GM12878 (cell line): ENCODE results near the gene CYBB. TPM values are rescaled to one million over a fixed set of nuclear protein-coding genes. Genes with fewer than 3 reads are reported as not detected.

Experiments
- ATAC-seq: fragments of 200-7000 bp; cut with Tn5 transposase; 3 replicates; pipeline ENCODE4 v1.9.1; 2020; ENCODE audit warnings: mild to moderate bottlenecking, moderate library complexity
- BruUV-seq: library from RNA; stranded (reverse); fragments of 400-500 nt; replicated peaks from 2 replicates; lab custom pipeline; 2021; lab: Mats Ljungman, UMichigan
- CTCF ChIA-PET: fragments of 300-600 bp; sonication (Branson Sonifier 250); formaldehyde crosslinking; extraction: SDS; loops from one replicate; lab custom pipeline; 2021; ENCODE audit warnings: inconsistent platforms; lab: Yijun Ruan, JAX
- POLR2A ChIA-PET: fragments of 350-600 bp; formaldehyde crosslinking; extraction: SDS; loops from one replicate; lab custom pipeline; 2021; ENCODE audit warnings: inconsistent platforms; lab: Charles Lee
- RAD21 ChIA-PET: fragments of 300-600 bp; sonication (Branson Sonifier 250); formaldehyde crosslinking; loops from one replicate; lab custom pipeline; 2023; ENCODE audit warnings: antibody characterized with exemption; ENCODE audit not compliant: unreplicated experiment; lab: Charles Lee
- SMC1A ChIA-PET: fragments of 300-600 bp; sonication (Branson Sonifier 250); formaldehyde crosslinking; loops from one replicate; lab custom pipeline; 2023; ENCODE audit not compliant: unreplicated experiment, uncharacterized antibody; lab: Charles Lee
- DNase-seq: peaks from one replicate; pipeline ENCODE4 v3.0.0-alpha.2; 2011; ENCODE audit warnings: low read depth, low spot score
- FAIRE-seq: peaks from 3 replicates; lab custom pipeline; 2011; peaks lifted over from hg19 to GRCh38; lab: Jason Lieb, UNC
- H2AFZ ChIP-seq: 2 replicates; pipeline ENCODE4 v1.6.0; 2011; ENCODE audit warnings: low read depth, low read length, control low read depth; ENCODE audit not compliant: control insufficient read depth
- H3K27ac ChIP-seq: 2 replicates; pipeline ENCODE4 v1.5.1; 2011; ENCODE audit warnings: control low read depth; ENCODE audit not compliant: control insufficient read depth, insufficient read depth
- H3K27me3 ChIP-seq, 2 experiments: replicated peaks in 1 of 2; 2 replicates each; pipeline versions ENCODE4 v1.6.0 to v1.6.1; 2011; ENCODE audit warnings: low read length in 1 of 2; ENCODE audit not compliant: control insufficient read depth in 2 of 2, insufficient read depth in 2 of 2
- H3K36me3 ChIP-seq, 2 experiments: 2 replicates each; pipeline ENCODE4 v1.5.1; 2011; ENCODE audit warnings: low read length in 1 of 2; ENCODE audit not compliant: control insufficient read depth in 2 of 2, insufficient read depth in 2 of 2
- H3K4me1 ChIP-seq: 2 replicates; pipeline ENCODE4 v1.6.1; 2011; ENCODE audit warnings: mild to moderate bottlenecking, low read length, moderate library complexity, mixed read lengths; ENCODE audit not compliant: control insufficient read depth, insufficient read depth
- H3K4me2 ChIP-seq: 2 replicates; pipeline ENCODE4 v1.6.0; 2011; ENCODE audit warnings: control low read depth; ENCODE audit not compliant: control insufficient read depth, insufficient read depth
- H3K4me3 ChIP-seq: fragments of 200-600 bp; sonication (generic); 2 replicates; pipeline ENCODE4 v1.5.1; 2016
- H3K79me2 ChIP-seq: 2 replicates; pipeline ENCODE4 v1.6.0; 2011; ENCODE audit warnings: low read length; ENCODE audit not compliant: control insufficient read depth, insufficient read depth
- H3K9ac ChIP-seq: 2 replicates; pipeline ENCODE4 v1.8.0; 2011; ENCODE audit warnings: low read length, control low read depth, mixed read lengths; ENCODE audit not compliant: control insufficient read depth, insufficient read depth
- H3K9me3 ChIP-seq: replicated peaks from 3 replicates; pipeline ENCODE4 v1.5.1; 2011; ENCODE audit warnings: mild to moderate bottlenecking, low read length; ENCODE audit not compliant: control insufficient read depth, insufficient read depth
- H4K20me1 ChIP-seq: 2 replicates; pipeline ENCODE4 v1.6.0; 2011; ENCODE audit not compliant: control insufficient read depth, insufficient read depth
- BHLHE40 ChIP-seq, 2 experiments: fragments of 450-650 bp in 1 of 2; IDR thresholded peaks; 2 replicates each; pipeline ENCODE4 v1.6.1; 2011 to 2017; ENCODE audit warnings: low read depth in 2 of 2, borderline replicate concordance in 1 of 2, improper control_type of control experiment in 1 of 2, low read length in 1 of 2, mild to moderate bottlenecking in 1 of 2
- CUX1 ChIP-seq: IDR thresholded peaks from 2 replicates; pipeline ENCODE4 v1.6.1; 2012; ENCODE audit warnings: improper control_type of control experiment, low read depth, low read length; ENCODE audit not compliant: insufficient replicate concordance
- EP300 ChIP-seq, 2 experiments: fragments of 150-350 bp in 1 of 2; IDR thresholded peaks; 2 replicates each; pipeline ENCODE4 v1.6.1; 2011 to 2012; ENCODE audit warnings: low read depth in 2 of 2, low read length in 2 of 2, borderline replicate concordance in 1 of 2, improper control_type of control experiment in 1 of 2, inconsistent platforms in 1 of 2; ENCODE audit not compliant: control insufficient read depth in 1 of 2
- IKZF1 ChIP-seq: fragments of 450-650 bp; conservative IDR thresholded peaks from 2 replicates; pipeline ENCODE4 v1.6.1; 2017; ENCODE audit warnings: antibody characterized with exemption, mild to moderate bottlenecking
- MAX ChIP-seq: IDR thresholded peaks from 2 replicates; pipeline ENCODE4 v1.6.1; 2012; ENCODE audit warnings: low read depth, low read length, improper control_type of control experiment
- MLLT1 ChIP-seq: fragments of 450-650 bp; IDR thresholded peaks from 2 replicates; pipeline ENCODE4 v1.6.1; 2016; ENCODE audit warnings: mild to moderate bottlenecking
- NFYB ChIP-seq: IDR thresholded peaks from 2 replicates; pipeline ENCODE4 v1.6.1; 2011; ENCODE audit warnings: low read depth, mild to moderate bottlenecking, low read length, improper control_type of control experiment, moderate library complexity; ENCODE audit not compliant: insufficient read depth
- SP1 ChIP-seq: IDR thresholded peaks from one replicate; pipeline ENCODE4 v1.6.1; 2011; ENCODE audit warnings: low read depth, low read length
- ZNF622 ChIP-seq: fragments of 450-650 bp; IDR thresholded peaks from 2 replicates; pipeline ENCODE4 v1.6.1; 2017; ENCODE audit warnings: mild to moderate bottlenecking, inconsistent platforms
- ZNF687 ChIP-seq: fragments of 450-650 bp; IDR thresholded peaks from 2 replicates; pipeline ENCODE4 v1.6.1; 2017; ENCODE audit warnings: mild to moderate bottlenecking, moderate library complexity
- WGBS: methylation state at CpG from one replicate; pipeline ENCODE4 v1.1.6; 2016; ENCODE audit warnings: low lambda C conversion rate; ENCODE audit not compliant: insufficient replicate concordance, insufficient coverage; ENCODE audit errors: missing lambda C conversion rate; 5-methylcytosine and 5-hydroxymethylcytosine counted together
- in situ Hi-C: fragments of 300-500 bp; cut with MboI; formaldehyde crosslinking; loops from 9 replicates; pipeline ENCODE4 v1.14.3; 2018; ENCODE audit warnings: mixed read lengths
- intact Hi-C: fragments of 100-400 bp; cut with micrococcal nuclease; formaldehyde crosslinking; loops from one replicate; pipeline ENCODE4 v1.14.2; 2022; ENCODE audit not compliant: unreplicated experiment
- polyA plus RNA-seq, 11 experiments: library from polyadenylated mRNA; depleted of rRNA in 4 of 11; unstranded in 6 of 11; stranded (reverse) in 5 of 11; fragments of >200 nt; fragmentation: Nextera tagmentation in 4 of 11; fragmentation: Illumina TruSeq in 1 of 11; extraction: Ambion mirVana in 4 of 11; extraction: Trizol in 1 of 11; gene quantifications; 1 replicate in 1 of 11; 2 replicates in 10 of 11; pipeline versions ENCODE4 v1.2.1 to v1.2.3, GENCODE V29; 2011 to 2016; ENCODE audit warnings: inconsistent platforms in 2 of 11, missing spikeins in 2 of 11, low read depth in 1 of 11
- total RNA-seq, 4 experiments: library from RNA; depleted of rRNA in 3 of 4; stranded (reverse); fragments of >200 nt in 3 of 4; fragmentation: Illumina TruSeq in 1 of 4; extraction: Trizol in 1 of 4; gene quantifications; 2 replicates each; pipeline versions ENCODE4 v1.2.1 to v1.2.3, GENCODE V29; 2013 to 2021

Gene CYBB
- total and polyA plus RNA-seq, 10 of the 15 experiments (the other 5 are each of a cell fraction or from before 2014, with no cell fraction given), result 6.2 to 73.9 (median 24.8) TPM

GRCh38 chrX:37776987-37777325 lies 2.9 kb upstream of the CYBB start:
- no peaks in the 10 kb centered on the region for H4K20me1 ChIP-seq
- ChIA-PET CTCF (interaction anchor here (0.7 to 4.4 kb wide), 9 partner anchors 8 to 47 kb away, joined by 3 to 41 read pairs (median 5); no protein-coding TSS in a partner anchor), RAD21 (interaction anchor here (0.7 to 14.7 kb wide), 11 partner anchors 8 to 47 kb away, joined by 3 to 183 read pairs (median 6); no protein-coding TSS in a partner anchor), POLR2A (interaction anchor here (0.8 to 3.1 kb wide), 7 partner anchors 9 to 48 kb away, joined by 3 to 21 read pairs (median 4); no protein-coding TSS in a partner anchor), SMC1A (interaction anchor here (0.5 to 15.2 kb wide), 16 partner anchors 8 to 512 kb away, joined by 3 to 157 read pairs (median 6); no protein-coding TSS in a partner anchor)
- no peak overlapping the region for H2AFZ ChIP-seq
- peak overlapping the region; percentile 23; the same call in 1 of the 2 replicates for H3K4me3 ChIP-seq
- ATAC-seq, result peak; percentile 64
- no peaks in the 10 kb centered on the region for H3K36me3 ChIP-seq
- WGBS, result 0% methylated on average over 2 of the region's 2 CpGs
- H3K4me1 ChIP-seq, result peaks cover 22% of the 10 kb centered on the region
- no TSS peak for BruUV-seq
- no peak for FAIRE-seq
- no peak overlapping the region for H3K9ac ChIP-seq
- H3K9me3 ChIP-seq, result no peaks in the 10 kb centered on the region
- peak overlapping the region; percentile 78; the same call in 1 of the 2 replicates for H3K4me2 ChIP-seq
- peaks cover 19% of the 10 kb centered on the region for H3K79me2 ChIP-seq
- DNase-seq, result no peak
- H3K27me3 ChIP-seq, result no peaks in the 10 kb centered on the region
- in situ Hi-C loops, result no loop called here
- intact Hi-C loops, result loop anchor here (2.0 kb wide), 1 partner anchor 30 kb away; no protein-coding TSS in a partner anchor
- peak overlapping the region; percentile 52 for H3K27ac ChIP-seq
- TF ChIP-seq SP1 (no peak), IKZF1 (0 out of 2 replicates have a peak, but pooled peaks have one; percentile 10), MAX (no peak), BHLHE40 (IDR thresholded peaks at IDR 0.05; ENCODE audit: borderline replicate concordance in 1 of 2, low read depth in 2 of 2, low read length in 1 of 2) (peak; percentile 74 to 82), EP300 (IDR thresholded peaks at IDR 0.05; ENCODE audit: borderline replicate concordance in 1 of 2, control insufficient read depth in 1 of 2, low read depth in 2 of 2, low read length in 2 of 2) (peak; percentile 54 to 55; a peak in 3 of 4 replicates), CUX1 (peak; percentile 11), ZNF687 (no peak), ZNF622 (no peak), MLLT1 (0 out of 2 replicates have a peak, but pooled peaks have one; percentile 24), NFYB (no peak)
